Activated CD8-positive, alpha-beta memory T cell treated with anti-CD3 and anti-CD28 coated beads, Interleukin-2, amount 50 U/mL, for 48 hours (primary cell): Measurements from ENCODE around the gene TET2.

Experiments
- DNase-seq: peaks from one replicate; pipeline ENCODE4 v3.0.0-alpha.2; 2020

TET2 gene

GRCh38 chr4:105146276-105147015 lies at the start of gene TET2:
Gene TET2 (plus strand): TSS chr4:105146876. CDS start chr4:105233943, 87,067 bp downstream.
- DNase-seq = peak; percentile 88

DNA sequence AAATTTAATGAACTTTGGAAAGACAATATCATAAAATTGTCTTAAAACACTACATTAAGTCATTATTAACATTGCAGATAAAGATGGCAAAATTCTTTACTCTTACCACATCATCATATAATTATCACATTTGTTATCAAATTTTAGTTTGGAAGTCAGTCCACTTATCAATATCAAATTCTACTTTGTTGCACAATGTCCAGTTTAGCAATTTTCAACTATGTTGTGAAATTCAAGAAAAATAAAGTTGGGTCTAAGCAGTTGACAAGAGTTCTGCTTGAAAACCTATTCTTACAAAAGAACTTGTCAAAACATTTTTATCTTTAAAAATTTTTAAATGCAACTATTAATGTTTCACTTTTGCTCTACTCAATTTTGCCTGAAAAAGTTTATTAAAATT lies 44.7 kb upstream of the TET2 start:
- DNase-seq = no peak

GRCh38 chr4:105106426-105106825 lies 40.2 kb upstream of the TET2 start:
- DNase-seq = no peak

- DNase-seq = no peak
These were observed 39.4 kb upstream of the TET2 start for GRCh38 chr4:105107095-105107856.

DNA sequence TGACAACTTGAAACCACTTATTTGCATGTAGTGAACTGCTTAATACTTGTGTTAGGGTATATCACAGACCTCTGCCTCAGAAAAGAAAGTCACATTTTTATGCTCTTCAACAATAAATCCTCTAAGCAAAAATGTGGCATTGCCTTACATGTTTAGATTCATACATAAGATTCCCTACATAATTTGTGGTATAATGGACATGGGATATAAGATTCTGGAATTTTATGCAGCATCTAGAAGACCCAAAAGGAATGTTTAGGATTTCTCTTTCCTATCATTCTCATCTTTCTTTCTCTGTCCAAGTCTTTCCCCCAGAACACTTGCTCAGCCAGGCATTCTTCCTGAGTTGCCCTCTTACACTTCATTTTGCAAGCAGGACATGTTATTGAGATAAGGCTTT lies 37.7 kb upstream of the TET2 start:
- DNase-seq = no peak

GRCh38 chr4:105112274-105112673 lies 34.4 kb upstream of the TET2 start:
- no peak for DNase-seq

DNA sequence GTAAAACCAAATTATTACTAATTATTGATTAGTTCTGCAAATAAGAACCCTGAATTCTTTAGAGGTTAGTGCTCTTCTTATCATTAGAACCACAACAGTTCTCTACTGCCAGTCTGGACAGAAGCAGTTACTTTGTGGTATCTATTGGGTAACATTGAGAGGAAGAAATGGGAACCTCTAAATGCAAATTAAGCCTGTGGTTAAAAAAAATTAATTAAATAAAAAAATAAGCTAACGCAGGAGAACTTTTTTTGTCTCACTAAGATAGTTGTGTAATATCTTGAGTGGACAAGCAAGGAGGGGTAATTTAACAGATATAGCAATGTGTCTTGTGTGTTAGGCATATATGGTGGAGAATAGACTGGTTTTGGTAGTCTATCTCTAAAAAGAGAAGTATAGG lies 32.9 kb upstream of the TET2 start:
- no peak for DNase-seq

- no peak for DNase-seq
These were observed 29.9 kb upstream of the TET2 start for GRCh38 chr4:105116616-105117319.

DNA sequence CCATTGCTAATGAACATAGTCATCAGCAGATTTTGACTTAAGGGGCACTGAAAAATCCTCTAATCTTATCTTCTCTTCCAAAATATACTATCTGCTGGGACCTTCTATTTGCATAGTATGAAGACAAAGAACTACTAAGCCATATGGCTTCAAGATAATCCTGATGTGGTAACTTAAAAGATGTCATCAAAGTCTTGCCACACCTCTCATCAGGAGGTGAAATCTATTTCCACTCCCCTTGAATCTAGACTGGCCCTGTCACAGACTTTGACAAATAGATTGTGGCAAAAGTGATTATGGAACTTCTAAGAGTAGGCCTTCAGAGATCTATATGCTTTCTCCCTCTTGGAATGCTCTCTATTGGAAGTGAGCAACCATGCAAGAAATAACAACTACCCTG lies 27.3 kb upstream of the TET2 start:
- no peak for DNase-seq

DNA sequence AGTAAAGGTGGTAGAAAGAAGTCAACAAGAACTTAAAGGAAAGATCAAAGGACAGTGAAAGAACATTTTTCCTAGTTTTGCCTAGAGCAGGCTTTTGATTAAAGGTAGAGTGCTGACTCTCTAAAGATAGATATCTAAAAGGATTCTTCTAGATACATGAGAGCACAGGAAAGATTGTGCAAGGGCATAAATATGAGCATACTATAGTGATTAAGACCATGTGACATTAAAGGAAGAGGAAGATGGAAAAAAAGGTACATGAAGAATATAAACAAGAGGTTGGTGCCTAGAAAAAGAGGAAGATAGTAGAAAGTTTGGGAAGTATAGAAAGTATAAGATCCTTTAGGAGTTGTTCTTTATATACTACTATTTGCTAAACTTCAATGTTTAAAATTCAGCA lies 26.1 kb upstream of the TET2 start:
- DNase-seq = no peak

- DNase-seq = no peak
These were observed 24.3 kb upstream of the TET2 start for GRCh38 chr4:105122350-105122749.

DNA sequence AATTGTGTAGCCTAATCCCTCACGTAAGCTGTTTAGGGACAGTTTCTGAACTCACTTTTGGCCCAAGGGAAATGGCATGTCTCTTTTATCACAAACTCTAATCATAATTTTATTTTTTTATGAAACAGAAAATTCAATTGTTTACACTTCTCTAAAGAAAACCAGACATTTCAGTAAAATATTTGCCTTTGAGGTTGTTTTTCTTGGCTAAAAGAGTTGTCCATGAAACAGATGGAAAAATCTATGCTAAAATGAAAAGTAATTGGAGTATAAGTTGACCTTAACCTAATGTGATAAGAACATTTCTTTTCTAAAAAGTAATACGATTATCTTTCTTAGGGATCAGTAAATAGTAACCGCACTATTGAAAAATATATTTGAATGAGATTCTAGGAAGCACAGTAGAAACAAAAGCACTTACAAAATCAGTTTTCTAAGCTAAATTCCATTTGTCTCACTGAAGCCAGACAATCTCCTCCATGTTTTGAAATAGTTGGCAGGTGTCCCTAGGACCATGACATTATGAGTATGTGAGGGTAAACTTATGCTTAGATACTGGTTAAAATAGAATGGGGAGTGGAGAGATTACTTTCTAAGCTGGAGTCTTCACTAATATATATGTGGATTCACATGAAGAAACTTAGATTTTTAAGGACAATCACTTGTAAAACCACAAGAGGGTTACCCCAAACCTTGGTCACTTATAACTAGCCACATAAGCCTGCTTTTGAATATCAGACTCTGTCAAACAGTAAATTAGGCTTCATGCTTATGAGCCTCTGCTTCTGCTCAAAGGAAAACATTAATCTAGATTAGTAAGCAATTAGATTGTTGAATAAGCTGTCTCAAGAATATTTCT lies 20.1 kb upstream of the TET2 start:
- no peak for DNase-seq

- DNase-seq = no peak
These were observed 19.6 kb upstream of the TET2 start for GRCh38 chr4:105127170-105127445.

GRCh38 chr4:105128208-105128607 lies 18.5 kb upstream of the TET2 start:
- no peak for DNase-seq

DNA sequence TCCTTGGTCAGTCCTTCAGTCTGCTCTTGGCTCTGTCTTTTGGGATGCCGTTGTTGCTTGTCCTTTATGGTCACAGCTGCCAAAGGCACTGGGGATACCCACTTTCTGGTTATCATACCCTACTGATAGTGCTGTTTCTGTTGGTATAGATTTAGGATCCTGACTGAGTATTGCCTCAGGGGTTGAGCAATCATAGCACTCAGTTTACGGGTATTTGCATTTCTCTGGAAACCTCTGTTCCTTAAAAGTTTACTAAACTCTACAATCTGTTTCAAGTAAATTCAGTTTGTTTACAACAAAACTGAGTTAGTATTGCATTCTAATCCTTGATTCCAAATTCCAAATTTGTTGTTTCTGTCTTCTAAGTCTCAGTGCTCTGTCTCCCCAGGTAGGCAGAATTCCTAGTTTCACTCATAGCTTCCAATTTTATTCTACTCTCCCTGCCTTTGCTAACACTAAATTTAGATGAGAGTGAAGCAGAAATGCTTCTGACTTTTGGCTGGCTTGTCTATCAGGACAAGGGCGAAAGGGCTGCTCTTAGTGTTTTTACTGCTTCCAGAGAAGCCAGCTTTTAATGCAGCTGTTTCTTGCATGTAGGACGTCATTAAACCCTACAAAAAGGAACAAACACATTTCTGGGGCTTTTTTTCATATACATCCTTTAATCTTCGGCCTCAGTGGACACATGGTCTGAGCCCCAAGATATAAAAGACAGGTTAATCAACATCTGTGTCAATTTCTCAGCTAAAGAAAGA lies 17.2 kb upstream of the TET2 start:
- no peak for DNase-seq

DNA sequence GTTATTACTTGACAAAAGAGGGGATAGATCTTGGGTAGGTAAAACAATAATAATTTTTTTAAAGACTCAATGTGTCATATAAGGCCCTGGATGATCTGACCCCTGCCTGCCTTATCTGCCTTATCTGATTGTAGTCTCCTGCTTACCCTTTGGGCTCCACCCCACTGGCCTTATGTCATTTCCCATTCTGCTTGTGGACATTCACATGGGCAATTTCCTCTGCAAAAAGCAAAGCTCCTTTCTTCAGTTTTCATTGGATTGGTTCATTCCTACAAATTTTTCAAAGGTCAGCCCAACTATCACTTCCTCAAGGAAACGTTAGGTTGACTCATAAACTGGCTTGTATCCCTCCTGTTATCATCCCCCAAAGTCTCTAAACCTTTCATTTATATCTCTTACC lies 15.7 kb upstream of the TET2 start:
- no peak for DNase-seq

DNA sequence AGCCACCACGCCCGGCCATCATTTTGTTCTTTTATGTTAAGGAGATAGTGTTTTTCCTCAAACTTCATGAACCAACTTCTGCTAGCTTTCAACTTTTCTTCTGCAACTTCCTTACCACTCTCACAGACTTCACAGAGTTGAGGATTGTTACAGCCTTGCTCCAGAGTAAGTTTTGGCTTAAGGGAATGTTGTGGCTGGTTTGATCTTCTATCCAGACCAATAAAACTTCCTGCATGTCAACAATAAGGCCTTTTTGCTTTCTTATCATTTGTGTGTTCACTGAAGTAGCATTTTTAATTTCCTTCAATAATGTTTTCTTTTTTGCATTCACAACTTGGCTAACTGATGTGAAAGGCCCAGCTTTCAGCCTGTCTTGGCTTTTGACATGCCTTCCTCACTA lies 12.7 kb upstream of the TET2 start:
- no peak for DNase-seq

GRCh38 chr4:105135785-105136184 lies 10.9 kb upstream of the TET2 start:
- DNase-seq = no peak

DNA sequence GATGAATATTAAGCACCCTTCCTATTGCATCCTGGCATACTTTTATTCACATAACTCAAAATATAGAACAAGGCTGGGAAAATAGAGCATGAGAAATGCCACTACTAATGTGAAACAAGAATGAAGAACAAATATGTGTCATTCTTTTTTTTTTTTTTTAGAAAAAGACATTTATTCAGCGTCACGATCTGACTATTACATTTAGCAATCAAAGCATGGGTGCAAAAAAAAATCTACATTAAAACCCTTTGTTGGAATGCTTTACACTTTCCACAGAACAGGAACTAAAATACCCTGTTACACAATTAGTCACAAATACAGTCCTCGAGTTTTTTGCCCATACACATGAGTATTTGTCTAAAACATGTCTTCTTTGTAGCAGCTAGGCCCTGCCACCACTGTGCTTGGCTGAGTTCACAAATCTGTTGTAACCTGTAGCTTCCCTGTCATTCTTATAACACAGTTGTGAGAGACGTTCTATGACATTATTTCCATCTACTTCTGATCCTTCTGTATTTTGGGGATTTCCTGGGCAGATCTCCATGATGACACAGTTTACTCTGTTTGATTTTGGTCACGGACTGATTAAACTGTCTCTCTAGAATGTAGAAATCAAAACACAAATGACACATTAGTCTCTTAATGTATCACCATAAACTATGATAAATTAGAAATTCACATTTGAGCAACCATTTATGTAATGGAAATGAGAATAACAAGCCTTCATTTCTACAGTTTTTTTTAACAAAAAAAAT lies 9.4 kb upstream of the TET2 start:
- DNase-seq = no peak

GRCh38 chr4:105139646-105140045 lies 7.0 kb upstream of the TET2 start:
- DNase-seq = no peak

DNA sequence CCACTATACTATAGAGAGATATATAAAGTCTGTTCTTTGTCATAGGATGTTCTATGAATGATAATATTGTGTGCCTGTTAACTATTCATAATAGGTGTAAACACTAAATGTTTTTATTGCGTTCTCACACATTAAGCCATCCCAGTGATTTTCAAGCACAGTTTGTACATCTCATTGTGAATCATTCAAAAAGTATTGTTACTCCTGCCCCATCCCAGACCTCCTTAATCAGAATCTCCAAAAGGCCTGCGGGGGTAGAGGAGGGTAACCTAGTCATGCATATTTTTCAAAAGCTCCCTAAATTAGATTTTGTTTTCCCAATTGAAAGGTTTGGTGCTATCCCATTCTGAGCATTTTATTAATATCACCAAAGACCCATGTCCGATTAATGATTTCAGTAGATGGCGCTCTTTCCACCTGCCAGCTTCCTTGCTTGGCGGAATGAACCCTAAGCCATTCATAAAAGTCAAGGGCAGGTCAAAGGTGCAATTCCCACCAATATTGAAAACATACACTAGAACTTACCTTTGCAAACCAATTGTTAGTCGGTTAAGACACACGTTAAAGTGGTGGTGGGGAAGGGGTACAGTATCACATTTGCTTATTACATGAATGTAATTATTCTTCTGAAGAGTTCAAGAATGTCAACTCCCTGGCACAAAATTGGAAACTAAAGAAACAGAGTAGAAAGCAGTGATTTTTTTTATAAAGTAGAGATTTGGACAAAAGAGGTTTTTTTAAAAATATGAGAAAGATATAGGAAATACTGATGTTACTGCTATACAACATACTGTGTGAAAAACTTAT lies 5.8 kb upstream of the TET2 start:
- no peak for DNase-seq
